Heart right ventricle (tissue), 16 donors: ENCODE data around the gene HEATR5B. TPM values are rescaled to one million over a fixed set of nuclear protein-coding genes. Genes with fewer than 3 reads are reported as not detected.

Source experiments
- ATAC-seq, 8 donors: fragments of 200-7000 bp; cut with Tn5 transposase; one replicate each; pipeline ENCODE4 v1.9.1; 2020; ENCODE audit warnings: mild to moderate bottlenecking in 8 of 8, moderate library complexity in 8 of 8, moderate number of reproducible peaks in 1 of 8
- DNase-seq, 2 donors: peaks; one replicate each; pipeline ENCODE4 v3.0.0-alpha.2; 2020
- H3K27ac ChIP-seq, 10 donors: fragments of 200-600 bp; sonication (generic) in 2 of 10; one replicate each; pipeline versions ENCODE4 v1.5.0 to v1.8.0; 2020 to 2022; ENCODE audit warnings: mild to moderate bottlenecking in 3 of 10
- H3K27me3 ChIP-seq, 7 donors: fragments of 200-600 bp; one replicate each; pipeline ENCODE4 v1.8.0; 2021 to 2022; ENCODE audit warnings: mild to moderate bottlenecking in 2 of 7
- H3K36me3 ChIP-seq, 9 donors: fragments of 200-600 bp; sonication (generic) in 1 of 9; one replicate each; pipeline versions ENCODE4 v1.5.0 to v1.8.0; 2020 to 2022; ENCODE audit warnings: mild to moderate bottlenecking in 2 of 9
- H3K4me1 ChIP-seq, 9 donors: fragments of 200-600 bp; sonication (generic) in 1 of 9; one replicate each; pipeline versions ENCODE4 v1.5.0 to v1.8.0; 2020 to 2022; ENCODE audit warnings: mild to moderate bottlenecking in 4 of 9
- H3K4me3 ChIP-seq, 10 donors: fragments of 200-600 bp; sonication (generic) in 2 of 10; one replicate each; pipeline versions ENCODE4 v1.5.0 to v1.8.0; 2020 to 2022; ENCODE audit warnings: mild to moderate bottlenecking in 7 of 10, moderate library complexity in 2 of 10
- H3K9me3 ChIP-seq, 11 donors: fragments of 200-600 bp in 10 of 11; sonication (generic) in 2 of 11; one replicate each; pipeline versions ENCODE4 v1.5.0 to v1.8.0; 2013 to 2022; ENCODE audit warnings: mild to moderate bottlenecking in 2 of 11, control low read depth in 1 of 11, moderate library complexity in 1 of 11
- WGBS, 2 donors: extraction: QIAGEN DNeasy Blood & Tissue Kit; methylation state at CpG; one replicate each; pipeline ENCODE4 v1.1.7; 2013; ENCODE audit warnings: inconsistent platforms in 1 of 2; 5-methylcytosine and 5-hydroxymethylcytosine counted together
- intact Hi-C, 10 donors: fragments of 100-400 bp; cut with DNase I; formaldehyde crosslinking; loops; one replicate each; pipeline versions ENCODE4 v1.11.1 to v1.14.2; 2022
- polyA plus RNA-seq, 2 donors: library from polyadenylated mRNA; stranded (reverse); fragments of 200-250 nt; gene quantifications; one replicate each; pipeline ENCODE4 v1.2.3, GENCODE V29; 2013
- total RNA-seq, 10 donors: library from RNA; stranded (reverse); fragmentation: NEBNext Ultra II Directional in 3 of 10; extraction: Animal tissue kit (Norgen Biotek cat#: 25700) in 3 of 10; gene quantifications; one replicate each; pipeline versions ENCODE4 v1.2.1 to v1.2.4, GENCODE V29; 2021 to 2023
- TF ChIP-seq, protein P1 (sequence below), 9 donors: fragments of 200-600 bp; sonication (generic) in 2 of 9; IDR thresholded peaks; one replicate each; pipeline versions ENCODE4 v1.5.0 to v1.8.0; 2021 to 2022; ENCODE audit warnings: antibody characterized with exemption in 9 of 9, mild to moderate bottlenecking in 5 of 9, moderate library complexity in 1 of 9
- donor health status: Arrhythmogenic right ventricular cardiomyopathy.
- donor health status: ischemic (EF 13 %, LVEDD 7.1; RV severe dilation, severe dysfunction).
- donor health status: healthy with polysubstance abuse.
- donor health status: DM: no; HTN: yes; CAD: no.
- donor health status: DM: no; HTN: no; CAD: no.
- donor health status: ischemic (EF 25% LVEDD 6.9; RV normal size, moderate dysfunction).
- donor health status: ischemic (EF 25% LVEDD 5.7; RV mildly dilated, moderate dysfunction).
- donor health status: healthy.
- donor health status: DM: yes; HTN: yes; CAD: no.
- donor health status: Ischemic cardiomyopathy.
- donor health status: ischemic (EF 35%, LVEDD 5.7; RV mildly dilated, moderate dysfunction).
- donor health status: nonischemic (EF 11% LVEDD 7.7; RV severe dilation, severe dysfunction).
- donor health status: DM: yes; HTN: yes; CAD: no.
- donor health status: PGD.
- donor health status: ischemic (EF 29% LVEDD 5.4; RV normal size, mild dysfunction).
- donor health status: nonischemic (EF 23%, LVEDD 6.1; RV moderate dilation, normal function).

The HEATR5B gene
- total and polyA plus RNA-seq, 12 donors: 3.7 to 27.4 (median 17.4) TPM

DNA sequence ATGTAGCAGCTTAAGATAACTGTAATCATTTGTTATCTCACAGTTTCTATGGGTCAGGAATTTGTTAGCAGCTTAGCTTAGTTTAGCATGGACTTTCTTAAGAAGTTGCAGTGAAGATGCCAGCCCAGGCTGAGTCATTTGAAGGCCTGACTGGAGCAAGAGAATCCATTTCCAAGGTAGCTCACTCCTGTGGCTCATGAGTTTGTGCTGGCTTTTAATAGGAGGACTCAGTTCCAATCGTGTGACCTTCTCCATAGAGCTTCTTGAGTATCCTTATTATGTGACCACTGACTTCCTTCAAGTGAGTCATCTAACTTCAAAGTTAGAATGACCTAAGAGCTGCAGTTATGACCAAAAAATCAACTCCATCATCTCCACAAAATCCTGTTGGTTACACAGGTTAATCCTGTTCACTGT is 1.6 kb upstream of the HEATR5B start:
- no peak overlapping the region for H3K27ac ChIP-seq
- no peaks in the 10 kb centered on the region for H3K9me3 ChIP-seq
- H3K27me3 ChIP-seq: no peaks in the 10 kb centered on the region
- H3K4me1 ChIP-seq: peaks cover 4 to 42% (median 35%) of the 10 kb centered on the region in 9 donors
- no peak for ATAC-seq
- intact Hi-C loops: no loop called here
- no peak overlapping the region for H3K4me3 ChIP-seq
- peaks cover 0 to 56% (median 24%) of the 10 kb centered on the region in 9 donors for H3K36me3 ChIP-seq
- 73% methylated on average over 1 of the region's 1 CpG for WGBS, 2 donors
- TF ChIP-seq, protein P1, sequence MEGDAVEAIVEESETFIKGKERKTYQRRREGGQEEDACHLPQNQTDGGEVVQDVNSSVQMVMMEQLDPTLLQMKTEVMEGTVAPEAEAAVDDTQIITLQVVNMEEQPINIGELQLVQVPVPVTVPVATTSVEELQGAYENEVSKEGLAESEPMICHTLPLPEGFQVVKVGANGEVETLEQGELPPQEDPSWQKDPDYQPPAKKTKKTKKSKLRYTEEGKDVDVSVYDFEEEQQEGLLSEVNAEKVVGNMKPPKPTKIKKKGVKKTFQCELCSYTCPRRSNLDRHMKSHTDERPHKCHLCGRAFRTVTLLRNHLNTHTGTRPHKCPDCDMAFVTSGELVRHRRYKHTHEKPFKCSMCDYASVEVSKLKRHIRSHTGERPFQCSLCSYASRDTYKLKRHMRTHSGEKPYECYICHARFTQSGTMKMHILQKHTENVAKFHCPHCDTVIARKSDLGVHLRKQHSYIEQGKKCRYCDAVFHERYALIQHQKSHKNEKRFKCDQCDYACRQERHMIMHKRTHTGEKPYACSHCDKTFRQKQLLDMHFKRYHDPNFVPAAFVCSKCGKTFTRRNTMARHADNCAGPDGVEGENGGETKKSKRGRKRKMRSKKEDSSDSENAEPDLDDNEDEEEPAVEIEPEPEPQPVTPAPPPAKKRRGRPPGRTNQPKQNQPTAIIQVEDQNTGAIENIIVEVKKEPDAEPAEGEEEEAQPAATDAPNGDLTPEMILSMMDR (IDR thresholded peaks at IDR 0.05): no peak
- DNase-seq: no peak

DNA sequence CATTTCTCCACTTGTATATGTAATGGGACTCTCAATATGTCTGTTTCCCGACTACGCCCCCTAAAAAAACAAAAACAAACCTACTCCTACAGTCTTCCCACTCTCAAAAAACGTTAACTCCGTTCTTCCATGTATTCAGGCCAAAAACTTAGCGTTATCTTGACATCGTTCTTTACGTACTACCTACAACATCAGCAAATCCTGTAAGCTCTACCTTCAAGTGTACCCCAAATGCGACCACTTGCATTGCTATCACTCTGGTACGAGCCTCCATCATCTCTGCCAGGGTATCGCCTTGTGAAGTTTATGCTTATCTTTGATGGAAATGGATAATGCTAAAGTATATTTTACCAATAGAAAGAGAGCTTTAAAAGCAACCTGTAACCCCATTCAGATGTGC is 625 bp upstream of the HEATR5B start:
- Histone ChIP-seq H3K4me3 (peak overlapping the region; percentile 59 to 92 (median 80)), H3K9me3 (no peaks in the 10 kb centered on the region), H3K4me1 (peaks cover 4 to 52% (median 45%) of the 10 kb centered on the region in 9 donors), H3K36me3 (peaks cover 0 to 54% (median 19%) of the 10 kb centered on the region in 9 donors), H3K27me3 (no peaks in the 10 kb centered on the region), H3K27ac (peak overlapping the region in 9 of 10 donors; percentile 74 to 89 (median 86))
- WGBS, 2 donors: 1 to 3% methylated on average over 10 of the region's 10 CpGs
- ATAC-seq (no peak), DNase-seq (no peak)
- TF ChIP-seq, protein P1 (IDR thresholded peaks at IDR 0.05): no peak
- intact Hi-C loops: no loop called here

DNA sequence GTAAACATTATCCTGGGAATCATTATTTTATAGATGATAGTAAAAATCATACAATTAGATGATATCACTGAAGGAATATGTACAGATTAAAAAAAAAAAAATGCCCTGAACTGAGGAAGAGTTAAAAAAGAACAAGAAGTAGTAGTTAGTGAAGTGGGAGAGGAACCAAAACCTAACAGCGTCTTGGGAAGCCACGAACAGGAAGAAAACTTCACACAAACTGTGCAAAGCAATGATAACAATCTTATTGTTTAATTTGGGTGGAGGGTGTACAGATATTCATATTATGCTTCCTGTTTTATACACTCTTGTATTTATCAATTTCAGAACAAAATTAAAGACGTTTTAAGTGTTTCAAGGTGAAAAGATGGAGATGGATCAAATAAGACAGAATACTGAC is 3.5 kb downstream of the HEATR5B start:
- 48 to 57% methylated on average over 3 of the region's 3 CpGs for WGBS, 2 donors
- no peak overlapping the region for H3K4me3 ChIP-seq
- ATAC-seq (no peak), DNase-seq (no peak)
- no peaks in the 10 kb centered on the region for H3K27me3 ChIP-seq
- no peaks in the 10 kb centered on the region for H3K9me3 ChIP-seq
- H3K4me1 ChIP-seq: peaks cover 4 to 53% (median 46%) of the 10 kb centered on the region in 9 donors
- intact Hi-C loops: no loop called here
- peak overlapping the region in 6 of 10 donors; percentile 10 to 42 (median 30) for H3K27ac ChIP-seq
- peaks cover 0 to 64% (median 3%) of the 10 kb centered on the region in 9 donors for H3K36me3 ChIP-seq
- TF ChIP-seq, protein P1 (IDR thresholded peaks at IDR 0.05): no peak

DNA sequence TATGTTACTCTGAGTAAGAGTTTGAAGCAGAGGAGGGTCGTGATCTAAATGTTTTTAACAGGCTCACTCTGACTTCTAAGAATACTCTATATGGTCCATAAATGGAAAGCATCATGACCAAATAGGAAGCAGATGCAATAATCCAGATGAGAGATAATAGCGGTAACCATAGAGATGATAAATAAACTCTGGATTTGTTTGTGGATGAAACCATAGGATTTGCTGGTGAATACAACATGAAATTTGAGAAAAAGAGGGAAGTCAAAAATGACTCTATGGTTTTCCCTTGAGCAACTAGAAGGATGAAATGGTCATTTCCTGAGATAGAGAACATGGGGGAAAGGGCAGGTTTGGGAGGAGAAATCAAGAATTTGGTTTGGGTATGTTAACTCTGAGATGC is 3.9 kb downstream of the HEATR5B start:
- Histone ChIP-seq H3K36me3 (peaks cover 0 to 69% (median 5%) of the 10 kb centered on the region in 9 donors), H3K27ac (peak overlapping the region in 4 of 10 donors; percentile 27 to 42 (median 34)), H3K9me3 (no peaks in the 10 kb centered on the region), H3K4me3 (no peak overlapping the region), H3K4me1 (peaks cover 4 to 49% (median 42%) of the 10 kb centered on the region in 9 donors), H3K27me3 (no peaks in the 10 kb centered on the region)
- TF ChIP-seq, protein P1 (IDR thresholded peaks at IDR 0.05): no peak
- intact Hi-C loops: no loop called here
- no peak for ATAC-seq
- 48 to 58% methylated on average over 2 of the region's 2 CpGs for WGBS, 2 donors
- no peak for DNase-seq
